HepG2 (cell line): ENCODE results near the gene NGF. TPM values are rescaled to one million over a fixed set of nuclear protein-coding genes. Genes with fewer than 3 reads are reported as not detected.

Experiments used
- ATAC-seq: fragments of 200-7000 bp; cut with Tn5 transposase; 3 replicates; pipeline ENCODE4 v1.9.1; 2020; ENCODE audit warnings: mild to moderate bottlenecking, moderate library complexity
- BruUV-seq: library from RNA; stranded (reverse); fragments of 400-500 nt; replicated peaks from 2 replicates; lab custom pipeline; 2021; lab: Mats Ljungman, UMichigan
- CTCF ChIA-PET: fragments of 300-600 bp; formaldehyde crosslinking; extraction: SDS; loops from one replicate; lab custom pipeline; 2021; ENCODE audit warnings: low total read pairs, inconsistent platforms, low intra/inter-chr PET ratio; lab: Yijun Ruan, JAX
- POLR2A ChIA-PET: fragments of 350-600 bp; sonication (Branson Sonifier 250); formaldehyde crosslinking; loops from one replicate; lab custom pipeline; 2020; ENCODE audit warnings: antibody characterized with exemption, inconsistent platforms; lab: Yijun Ruan, JAX
- DNase-seq: peaks from one replicate; pipeline ENCODE4 v3.0.0-alpha.2; 2015; ENCODE audit warnings: low spot score
- FAIRE-seq: peaks from 3 replicates; lab custom pipeline; 2011; peaks lifted over from hg19 to GRCh38; lab: Jason Lieb, UNC
- H2AFZ ChIP-seq: one replicate; pipeline ENCODE4 v1.6.1; 2011; ENCODE audit warnings: low read length, inconsistent platforms
- H3K27ac ChIP-seq: fragments of 300-600 bp; 3 replicates; pipeline ENCODE4 v1.8.0; 2011; ENCODE audit warnings: mixed run types, mild to moderate bottlenecking, mixed read lengths, low read length, inconsistent platforms; ENCODE audit not compliant: insufficient read depth; ENCODE audit errors: extremely low read length
- H3K27me3 ChIP-seq, 2 experiments: fragments of 200-600 bp in 1 of 2; 2 replicates in 1 of 2; 3 replicates in 1 of 2; pipeline versions ENCODE4 v1.6.0 to v1.8.0; 2011; ENCODE audit warnings: low read length in 2 of 2, mild to moderate bottlenecking in 2 of 2, moderate library complexity in 2 of 2, inconsistent platforms in 1 of 2; ENCODE audit not compliant: insufficient read depth in 2 of 2, control insufficient read depth in 1 of 2
- H3K36me3 ChIP-seq, 2 experiments: fragments of 200-600 bp in 1 of 2; replicated peaks in 1 of 2; 2 replicates in 1 of 2; 3 replicates in 1 of 2; pipeline versions ENCODE4 v1.5.1 to v1.8.0; 2011; ENCODE audit warnings: low read length in 2 of 2, inconsistent platforms in 1 of 2; ENCODE audit not compliant: insufficient read depth in 2 of 2, control insufficient read depth in 1 of 2
- H3K4me1 ChIP-seq: 2 replicates; pipeline ENCODE4 v1.5.1; 2012; ENCODE audit warnings: low read length, inconsistent platforms; ENCODE audit not compliant: insufficient read depth
- H3K4me2 ChIP-seq: 2 replicates; pipeline ENCODE4 v1.6.0; 2011; ENCODE audit warnings: low read depth, low read length, inconsistent platforms
- H3K4me3 ChIP-seq, 3 experiments: fragments of 200-600 bp in 1 of 3; sonication (generic), shearing (Covaris generic) in 1 of 3; replicated peaks in 1 of 3; 2 replicates each; pipeline ENCODE4 v1.5.1; 2011 to 2016; ENCODE audit warnings: low read length in 3 of 3, inconsistent platforms in 2 of 3, low read depth in 2 of 3, mild to moderate bottlenecking in 2 of 3, control low read depth in 1 of 3, mixed read lengths in 1 of 3; ENCODE audit not compliant: insufficient read depth in 1 of 3
- H3K79me2 ChIP-seq: one replicate; pipeline ENCODE4 v1.6.1; 2011; ENCODE audit warnings: low read length, inconsistent platforms; ENCODE audit not compliant: insufficient read depth
- H3K9ac ChIP-seq: 2 replicates; pipeline ENCODE4 v1.6.0; 2011; ENCODE audit warnings: mild to moderate bottlenecking, low read depth, low read length, inconsistent platforms; ENCODE audit not compliant: insufficient read depth
- H3K9me3 ChIP-seq: 2 replicates; pipeline ENCODE4 v1.5.1; 2012; ENCODE audit warnings: mild to moderate bottlenecking, low read length
- H4K20me1 ChIP-seq: 2 replicates; pipeline ENCODE4 v1.6.0; 2011; ENCODE audit warnings: inconsistent platforms, mild to moderate bottlenecking, low read length, moderate library complexity; ENCODE audit not compliant: insufficient read depth
- E2F2 ChIP-seq: sonication (generic); formaldehyde crosslinking; IDR thresholded peaks from 2 replicates; pipeline ENCODE4 v1.4.0; 2020; ENCODE audit warnings: missing genetic modification reagents, borderline replicate concordance
- ETV5 ChIP-seq: IDR thresholded peaks from 2 replicates; pipeline ENCODE4 v1.6.1; 2018; ENCODE audit warnings: missing biosample characterization, missing genetic modification reagents, inconsistent platforms, borderline replicate concordance
- FOXO4 ChIP-seq: sonication (generic); formaldehyde crosslinking; conservative IDR thresholded peaks from 2 replicates; pipeline ENCODE4 v1.8.1; 2023; ENCODE audit warnings: missing genetic modification reagents
- GLI4 ChIP-seq: sonication (generic); formaldehyde crosslinking; IDR thresholded peaks from 2 replicates; pipeline ENCODE4 v1.5.1; 2020; ENCODE audit warnings: missing genetic modification reagents, mild to moderate bottlenecking, moderate library complexity, borderline replicate concordance
- REST ChIP-seq, 2 experiments: IDR thresholded peaks; 2 replicates each; pipeline ENCODE4 v1.6.1; 2011 to 2012; ENCODE audit warnings: low read length in 2 of 2, borderline replicate concordance in 1 of 2, low read depth in 1 of 2, mild to moderate bottlenecking in 1 of 2, moderate library complexity in 1 of 2
- ZNF570 ChIP-seq: sonication (generic); formaldehyde crosslinking; IDR thresholded peaks from 2 replicates; pipeline ENCODE4 v1.4.0; 2020; ENCODE audit warnings: mild to moderate bottlenecking, missing genetic modification reagents, borderline replicate concordance
- ZNF816 ChIP-seq: sonication (generic); formaldehyde crosslinking; IDR thresholded peaks from 2 replicates; pipeline ENCODE4 v1.8.0; 2022; ENCODE audit warnings: missing genetic modification reagents, mild to moderate bottlenecking, borderline replicate concordance
- WGBS: methylation state at CpG from one replicate; pipeline ENCODE4 v1.1.6; 2017; ENCODE audit warnings: low lambda C conversion rate; 5-methylcytosine and 5-hydroxymethylcytosine counted together
- in situ Hi-C: cut with HindIII; loops from 2 replicates; pipeline ENCODE4 v1.10.0; 2017; ENCODE audit warnings: low pct_unique_long_range_greater_than_20kb; ENCODE audit not compliant: extremely low pct_ligation_motif_present
- intact Hi-C: fragments of 100-400 bp; cut with micrococcal nuclease; formaldehyde crosslinking; loops from one replicate; pipeline ENCODE4 v1.10.0; 2022; ENCODE audit not compliant: unreplicated experiment
- polyA plus RNA-seq, 8 experiments: library from polyadenylated mRNA; depleted of rRNA in 3 of 8; stranded (reverse) in 7 of 8; unstranded in 1 of 8; fragments of >200 nt; fragmentation: Illumina TruSeq in 4 of 8; extraction: Trizol in 4 of 8; gene quantifications; 2 replicates each; pipeline versions ENCODE4 v1.2.1 to v1.2.3, GENCODE V29; 2011 to 2016; ENCODE audit warnings: low read depth in 4 of 8, missing spikeins in 1 of 8, mixed read lengths in 1 of 8; ENCODE audit not compliant: insufficient read depth in 1 of 8
- total RNA-seq, 5 experiments: library from RNA; depleted of rRNA; stranded (reverse); fragments of >200 nt; fragmentation: Illumina TruSeq; extraction: Trizol; gene quantifications; 2 replicates each; pipeline ENCODE4 v1.2.3, GENCODE V29; 2016; ENCODE audit warnings: low read depth in 1 of 5

The NGF gene
- total and polyA plus RNA-seq, 2 of the 13 experiments (the other 11 are each of a cell fraction or from before 2014, with no cell fraction given), result not detected

DNA sequence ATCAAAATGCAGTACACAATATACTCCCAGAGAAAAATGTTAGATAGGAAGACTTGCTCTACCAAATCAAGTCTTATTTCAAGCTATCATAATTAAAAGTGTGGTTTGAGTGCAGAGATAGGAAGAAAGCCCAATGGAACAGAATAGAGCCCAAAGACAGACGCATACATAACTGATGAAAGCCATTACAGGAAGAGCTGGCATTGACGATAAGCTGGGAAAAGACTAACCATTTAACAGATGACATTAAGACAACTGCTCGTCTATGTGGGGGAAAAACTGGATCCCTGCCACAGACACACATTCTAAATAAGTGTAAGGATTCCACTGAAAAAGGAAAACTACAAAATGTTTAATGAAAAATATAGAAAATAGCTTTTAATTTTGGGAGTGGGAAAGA lies 85.5 kb downstream of the NGF start:
- CTCF ChIA-PET, result no interaction called here
- Histone ChIP-seq H3K27me3 (no peaks in the 10 kb centered on the region), H3K4me2 (no peak overlapping the region), H3K9me3 (peaks cover 8% of the 10 kb centered on the region; the same call in 1 of the 2 replicates), H3K79me2 (no peaks in the 10 kb centered on the region), H3K27ac (no peak overlapping the region), H3K9ac (no peak overlapping the region), H2AFZ (no peak overlapping the region), H3K4me3 (no peak overlapping the region), H3K36me3 (no peaks in the 10 kb centered on the region), H4K20me1 (no peaks in the 10 kb centered on the region), H3K4me1 (no peaks in the 10 kb centered on the region)
- TF ChIP-seq REST (IDR thresholded peaks at IDR 0.05; ENCODE audit: borderline replicate concordance in 1 of 2, low read depth in 1 of 2, low read length in 2 of 2) (no peak), ZNF816 (CRISPR knock-in tag) (no peak), ETV5 (CRISPR knock-in tag) (no peak), ZNF570 (CRISPR knock-in tag) (no peak), E2F2 (CRISPR knock-in tag) (no peak), FOXO4 (CRISPR knock-in tag) (no peak), GLI4 (CRISPR knock-in tag) (no peak)
- ATAC-seq (no peak), FAIRE-seq (no peak), DNase-seq (no peak)
- POLR2A ChIA-PET, result no interaction called here
- BruUV-seq, result no TSS peak
- 0% methylated on average over 3 of the region's 3 CpGs for WGBS
- in situ Hi-C loops (no loop called here), intact Hi-C loops (no loop called here)
